Astrocyte (in vitro differentiated cells and primary cell): ENCODE results near the gene PSMG4.

ENCODE experiments used
- EZH2 ChIP-seq: IDR thresholded peaks from 2 replicates; pipeline ENCODE4 v1.6.1; 2012; ENCODE audit warnings: mild to moderate bottlenecking, low read length, inconsistent platforms; ENCODE audit not compliant: insufficient read depth
- TF ChIP-seq, protein P1 (sequence below): IDR thresholded peaks from 2 replicates; pipeline ENCODE4 v1.5.1; 2011; ENCODE audit warnings: low read depth, mild to moderate bottlenecking, inconsistent platforms, low read length, moderate library complexity; ENCODE audit not compliant: insufficient read depth

DNA sequence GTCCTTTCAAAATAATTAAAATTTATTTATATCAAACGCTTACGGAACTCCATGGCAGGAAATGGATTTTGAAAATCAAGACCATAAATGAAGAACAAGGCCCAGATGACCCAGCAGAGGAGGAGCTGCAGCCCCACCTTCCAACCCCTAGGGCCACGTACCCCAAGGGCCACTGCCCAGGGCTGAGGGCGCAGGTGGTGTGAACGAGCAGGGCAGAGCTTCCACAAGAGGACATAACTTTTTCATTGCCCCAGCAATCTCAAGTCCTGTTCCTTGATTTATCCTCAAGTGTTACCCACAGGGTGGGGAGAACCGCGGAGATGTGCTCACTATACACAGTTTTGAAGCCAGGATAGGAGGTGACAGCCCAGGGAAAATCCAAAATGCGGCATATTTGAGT lies 42.8 kb downstream of the PSMG4 start:
- TF ChIP-seq, protein P1, sequence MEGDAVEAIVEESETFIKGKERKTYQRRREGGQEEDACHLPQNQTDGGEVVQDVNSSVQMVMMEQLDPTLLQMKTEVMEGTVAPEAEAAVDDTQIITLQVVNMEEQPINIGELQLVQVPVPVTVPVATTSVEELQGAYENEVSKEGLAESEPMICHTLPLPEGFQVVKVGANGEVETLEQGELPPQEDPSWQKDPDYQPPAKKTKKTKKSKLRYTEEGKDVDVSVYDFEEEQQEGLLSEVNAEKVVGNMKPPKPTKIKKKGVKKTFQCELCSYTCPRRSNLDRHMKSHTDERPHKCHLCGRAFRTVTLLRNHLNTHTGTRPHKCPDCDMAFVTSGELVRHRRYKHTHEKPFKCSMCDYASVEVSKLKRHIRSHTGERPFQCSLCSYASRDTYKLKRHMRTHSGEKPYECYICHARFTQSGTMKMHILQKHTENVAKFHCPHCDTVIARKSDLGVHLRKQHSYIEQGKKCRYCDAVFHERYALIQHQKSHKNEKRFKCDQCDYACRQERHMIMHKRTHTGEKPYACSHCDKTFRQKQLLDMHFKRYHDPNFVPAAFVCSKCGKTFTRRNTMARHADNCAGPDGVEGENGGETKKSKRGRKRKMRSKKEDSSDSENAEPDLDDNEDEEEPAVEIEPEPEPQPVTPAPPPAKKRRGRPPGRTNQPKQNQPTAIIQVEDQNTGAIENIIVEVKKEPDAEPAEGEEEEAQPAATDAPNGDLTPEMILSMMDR, result no peak
- TF ChIP-seq EZH2, result no peak
